MM.1S (cell line): ENCODE measurements around the gene RECQL.
"Not testable (repeated sequence)": the region's sequence is repeated elsewhere in the genome, so short reads cannot be mapped to it uniquely, and the experiment has no call there.

ENCODE experiments used
- DNase-seq: peaks from one replicate; pipeline ENCODE4 v3.0.0-alpha.2; 2015
- H2AFZ ChIP-seq: fragments of 300-600 bp; sonication (generic); 2 replicates; pipeline ENCODE4 v1.6.0; 2016; ENCODE audit warnings: antibody characterized with exemption, low read length
- H3F3A ChIP-seq: fragments of 300-600 bp; sonication (generic); 2 replicates; pipeline ENCODE4 v1.6.1; 2016; ENCODE audit warnings: mild to moderate bottlenecking, antibody characterized with exemption, low read length, moderate library complexity, mixed read lengths; ENCODE audit not compliant: insufficient read depth
- H3K27ac ChIP-seq: fragments of 300-600 bp; sonication (generic); 2 replicates; pipeline ENCODE4 v1.5.1; 2016; ENCODE audit warnings: mild to moderate bottlenecking, low read length
- H3K27me3 ChIP-seq: fragments of 300-600 bp; sonication (generic); replicated peaks from 2 replicates; pipeline ENCODE4 v1.6.0; 2016; ENCODE audit warnings: low read length; ENCODE audit not compliant: insufficient read depth
- H3K36me3 ChIP-seq: fragments of 300-600 bp; sonication (generic); replicated peaks from 2 replicates; pipeline ENCODE4 v1.6.1; 2016; ENCODE audit warnings: mild to moderate bottlenecking, low read length, mixed read lengths; ENCODE audit not compliant: insufficient read depth
- H3K4me1 ChIP-seq: fragments of 300-600 bp; sonication (generic); 2 replicates; pipeline ENCODE4 v1.6.1; 2016; ENCODE audit warnings: low read length, mixed read lengths
- H3K4me2 ChIP-seq: fragments of 300-600 bp; sonication (generic); 2 replicates; pipeline ENCODE4 v1.6.0; 2016; ENCODE audit warnings: low read depth, low read length
- H3K4me3 ChIP-seq: fragments of 300-600 bp; sonication (generic); 2 replicates; pipeline ENCODE4 v1.5.1; 2016; ENCODE audit warnings: low read length, mixed read lengths
- H3K79me2 ChIP-seq: fragments of 300-600 bp; sonication (generic); 2 replicates; pipeline ENCODE4 v1.6.1; 2016; ENCODE audit warnings: mixed run types, low read length, mixed read lengths
- H3K9ac ChIP-seq: fragments of 300-600 bp; sonication (generic); 2 replicates; pipeline ENCODE4 v1.6.1; 2016; ENCODE audit warnings: low read length, mixed read lengths
- H3K9me2 ChIP-seq: fragments of 300-600 bp; sonication (generic); replicated peaks from 2 replicates; pipeline ENCODE4 v1.6.1; 2016; ENCODE audit warnings: mild to moderate bottlenecking, low read length, mixed read lengths; ENCODE audit not compliant: insufficient read depth
- H3K9me3 ChIP-seq: fragments of 300-600 bp; sonication (generic); replicated peaks from 2 replicates; pipeline ENCODE4 v1.6.1; 2016; ENCODE audit warnings: mild to moderate bottlenecking, low read length, mixed read lengths; ENCODE audit not compliant: insufficient read depth
- H4K20me1 ChIP-seq: fragments of 300-600 bp; sonication (generic); 2 replicates; pipeline ENCODE4 v1.6.1; 2016; ENCODE audit warnings: mild to moderate bottlenecking, low read length, moderate library complexity, mixed read lengths; ENCODE audit not compliant: insufficient read depth
- EZH2 ChIP-seq: fragments of 300-600 bp; sonication (generic); optimal IDR thresholded peaks from 2 replicates; pipeline ENCODE3; 2017; ENCODE audit warnings: low read depth, mild to moderate bottlenecking, antibody characterized with exemption, low read length, mixed read lengths
- EZH2phosphoT487 ChIP-seq: fragments of 300-600 bp; sonication (generic); IDR thresholded peaks from 2 replicates; pipeline ENCODE4 v1.6.1; 2018; ENCODE audit warnings: antibody characterized with exemption, low read length
- TF ChIP-seq, protein P1 (sequence below): fragments of 300-600 bp; sonication (generic); IDR thresholded peaks from 2 replicates; pipeline ENCODE4 v1.5.1; 2016; ENCODE audit warnings: antibody characterized with exemption, low read length, mixed read lengths

The RECQL gene

DNA sequence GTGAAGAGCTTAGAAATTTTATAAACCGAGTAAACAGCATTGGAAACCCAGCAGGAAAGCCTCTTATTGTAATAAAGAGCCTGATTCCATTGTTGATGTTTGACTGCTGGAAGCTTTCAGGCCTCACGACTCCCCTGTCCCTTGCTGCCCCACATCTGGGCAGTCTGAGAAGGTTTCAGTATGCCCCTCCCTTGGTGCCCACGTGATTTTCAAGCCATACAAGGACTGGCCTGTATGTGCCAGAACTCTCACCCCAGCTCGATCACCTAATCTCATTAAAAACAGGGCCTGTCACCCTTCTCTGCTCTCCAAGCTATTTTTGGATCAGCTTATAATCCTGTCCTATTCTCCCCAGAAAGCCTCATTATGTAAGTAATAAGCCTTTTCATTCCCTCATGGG, 71.4 kb downstream of the RECQL start:
- no peak overlapping the region for H3K27ac ChIP-seq
- TF ChIP-seq EZH2phosphoT487 (no peak), EZH2 (no peak)
- TF ChIP-seq, protein P1, sequence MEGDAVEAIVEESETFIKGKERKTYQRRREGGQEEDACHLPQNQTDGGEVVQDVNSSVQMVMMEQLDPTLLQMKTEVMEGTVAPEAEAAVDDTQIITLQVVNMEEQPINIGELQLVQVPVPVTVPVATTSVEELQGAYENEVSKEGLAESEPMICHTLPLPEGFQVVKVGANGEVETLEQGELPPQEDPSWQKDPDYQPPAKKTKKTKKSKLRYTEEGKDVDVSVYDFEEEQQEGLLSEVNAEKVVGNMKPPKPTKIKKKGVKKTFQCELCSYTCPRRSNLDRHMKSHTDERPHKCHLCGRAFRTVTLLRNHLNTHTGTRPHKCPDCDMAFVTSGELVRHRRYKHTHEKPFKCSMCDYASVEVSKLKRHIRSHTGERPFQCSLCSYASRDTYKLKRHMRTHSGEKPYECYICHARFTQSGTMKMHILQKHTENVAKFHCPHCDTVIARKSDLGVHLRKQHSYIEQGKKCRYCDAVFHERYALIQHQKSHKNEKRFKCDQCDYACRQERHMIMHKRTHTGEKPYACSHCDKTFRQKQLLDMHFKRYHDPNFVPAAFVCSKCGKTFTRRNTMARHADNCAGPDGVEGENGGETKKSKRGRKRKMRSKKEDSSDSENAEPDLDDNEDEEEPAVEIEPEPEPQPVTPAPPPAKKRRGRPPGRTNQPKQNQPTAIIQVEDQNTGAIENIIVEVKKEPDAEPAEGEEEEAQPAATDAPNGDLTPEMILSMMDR, result no peak
- H3K9me2 ChIP-seq, result no peaks in the 10 kb centered on the region
- no peaks in the 10 kb centered on the region for H3K9me3 ChIP-seq
- no peaks in the 10 kb centered on the region for H3F3A ChIP-seq
- H3K79me2 ChIP-seq, result no peaks in the 10 kb centered on the region
- H4K20me1 ChIP-seq, result no peaks in the 10 kb centered on the region
- H3K4me3 ChIP-seq, result no peak overlapping the region
- no peak overlapping the region for H3K4me2 ChIP-seq
- H3K36me3 ChIP-seq, result no peaks in the 10 kb centered on the region
- H3K9ac ChIP-seq, result no peak overlapping the region
- H3K4me1 ChIP-seq, result no peaks in the 10 kb centered on the region
- H3K27me3 ChIP-seq, result no peaks in the 10 kb centered on the region
- DNase-seq, result no peak
- H2AFZ ChIP-seq, result no peak overlapping the region

DNA sequence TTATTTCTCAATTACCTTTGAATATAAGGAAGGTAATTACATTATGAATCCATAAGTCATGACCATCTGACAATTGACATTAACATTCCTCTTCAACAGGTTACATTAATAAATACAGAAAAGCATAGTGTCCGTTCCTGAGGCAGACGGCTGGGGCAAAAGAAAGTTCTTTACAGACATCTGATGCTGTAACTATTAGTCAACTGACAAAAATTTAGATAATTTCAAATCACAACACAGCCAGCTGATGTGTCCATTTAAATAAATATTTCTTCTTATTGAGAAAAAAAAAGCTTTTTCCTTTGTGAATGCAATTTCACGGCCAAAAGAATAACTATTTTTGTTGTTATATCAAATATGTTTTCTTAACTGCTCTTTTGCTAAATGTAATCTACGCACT, 73.2 kb downstream of the RECQL start:
- no peak for TF ChIP-seq EZH2
- TF ChIP-seq EZH2phosphoT487, result no peak
- TF ChIP-seq, protein P1, result no peak
- H3K4me2 ChIP-seq, result no peak overlapping the region
- H3K27me3 ChIP-seq, result no peaks in the 10 kb centered on the region

DNA sequence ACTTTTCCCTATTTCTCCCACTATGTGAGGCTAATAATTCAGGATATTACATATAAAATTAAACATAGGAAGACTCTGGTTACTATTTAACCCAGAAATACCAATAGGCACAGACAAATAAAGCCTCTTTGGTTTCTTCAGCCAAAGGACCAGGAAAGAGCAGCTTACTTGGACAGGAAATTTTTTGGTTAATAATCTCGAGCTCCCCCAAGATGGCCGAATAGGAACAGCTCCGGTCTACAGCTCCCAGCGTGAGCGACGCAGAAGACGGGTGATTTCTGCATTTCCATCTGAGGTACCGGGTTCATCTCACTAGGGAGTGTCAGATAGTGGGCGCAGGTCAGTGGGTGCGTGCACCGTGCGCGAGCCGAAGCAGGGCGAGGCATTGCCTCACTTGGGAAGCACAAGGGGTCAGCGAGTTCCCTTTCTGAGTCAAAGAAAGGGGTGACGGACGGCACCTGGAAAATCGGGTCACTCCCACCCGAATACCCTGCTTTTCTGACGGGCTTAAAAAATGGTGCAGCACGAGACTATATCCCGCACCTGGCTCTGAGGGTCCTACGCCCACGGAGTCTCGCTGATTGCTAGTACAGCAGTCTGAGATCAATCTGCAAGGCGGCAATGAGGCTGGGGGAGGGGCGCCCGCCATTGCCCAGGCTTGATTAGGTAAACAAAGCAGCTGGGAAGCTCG, 82.3 kb downstream of the RECQL start:
- not testable (repeated sequence) for H3K27me3 ChIP-seq, H3K36me3 ChIP-seq, H4K20me1 ChIP-seq, H3K9me2 ChIP-seq, H3K9me3 ChIP-seq, H3F3A ChIP-seq, H3K79me2 ChIP-seq, H3K4me2 ChIP-seq, H3K27ac ChIP-seq, H3K9ac ChIP-seq, DNase-seq, H3K4me3 ChIP-seq, H2AFZ ChIP-seq, H3K4me1 ChIP-seq

More for the DNA sequence above, 73.2 kb downstream of the RECQL start:
- Histone ChIP-seq H3K9me2 (no peaks in the 10 kb centered on the region), H3K27ac (no peak overlapping the region), H3K9me3 (no peaks in the 10 kb centered on the region), H3K79me2 (no peaks in the 10 kb centered on the region), H3K4me3 (no peak overlapping the region), H2AFZ (no peak overlapping the region), H3F3A (no peaks in the 10 kb centered on the region), H3K9ac (no peak overlapping the region), H3K36me3 (no peaks in the 10 kb centered on the region), H4K20me1 (no peaks in the 10 kb centered on the region), H3K4me1 (no peaks in the 10 kb centered on the region)
- no peak for DNase-seq
